Posterior cingulate gyrus (tissue), 11 donors: Measurements from ENCODE around the gene PLPP1.
A peak's percentile ranks its signal among the peaks of the same experiment; 100 is the strongest.

Experiments used
- DNase-seq, 10 donors: peaks; one replicate each; pipeline versions ENCODE4 v3.0.0 to v3.0.0-alpha.2; 2020 to 2021; ENCODE audit warnings: mixed read lengths in 3 of 10
- intact Hi-C: fragments of 100-400 bp; cut with DNase I; formaldehyde crosslinking; loops from one replicate; pipeline ENCODE4 v1.15.1; 2023

PLPP1 gene

DNA sequence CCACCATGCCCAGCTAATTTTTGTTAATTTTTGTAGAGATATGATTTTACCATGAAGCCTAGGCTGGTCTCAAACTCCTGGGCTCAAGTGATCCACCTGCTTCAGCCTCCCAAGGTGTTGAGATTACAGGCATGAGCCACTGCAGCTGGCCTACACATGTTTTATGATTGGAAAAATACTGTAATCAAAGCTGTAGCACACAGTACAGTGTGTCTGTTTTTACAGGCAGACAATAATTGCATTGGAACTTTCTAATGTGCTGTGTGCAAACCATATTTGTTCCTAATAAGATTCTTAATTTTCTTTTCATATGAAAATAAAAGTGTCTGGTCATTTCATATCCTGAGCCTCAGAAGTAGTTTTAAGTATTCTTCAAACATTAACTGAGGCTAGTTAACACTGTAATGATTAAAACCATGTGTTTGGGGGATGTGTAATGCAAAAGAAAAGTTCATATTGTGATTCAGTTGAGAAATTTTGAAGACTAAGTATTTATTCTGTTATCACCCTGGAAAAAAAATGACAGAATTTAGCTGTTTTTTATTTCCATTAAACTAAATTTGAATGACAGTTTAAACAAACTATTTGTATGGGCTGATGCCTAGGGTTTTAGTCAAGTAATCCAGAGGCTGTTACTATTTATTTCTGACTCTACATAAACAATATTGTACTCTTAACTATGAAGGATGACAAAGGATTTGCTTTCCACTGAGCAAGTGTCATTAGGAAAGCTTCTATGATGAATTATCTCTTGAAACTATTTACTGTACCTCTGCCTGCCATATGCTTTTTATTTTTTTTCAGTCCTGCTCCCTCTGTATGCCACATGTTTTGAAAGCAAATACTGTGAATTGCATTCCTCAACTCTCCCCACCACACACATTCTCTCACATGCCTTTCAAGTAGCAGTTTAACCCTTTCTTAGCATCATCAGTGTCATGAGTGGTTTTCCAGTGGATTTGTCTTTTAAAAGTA is 115.5 kb downstream of the PLPP1 start:
- DNase-seq = no peak
- intact Hi-C loops = no loop called here

GRCh38 chr5:55416306-55416705 is 118.5 kb downstream of the PLPP1 start:
- intact Hi-C loops = no loop called here
- no peak for DNase-seq

GRCh38 chr5:55415071-55415470 is 119.7 kb downstream of the PLPP1 start:
- DNase-seq = no peak
- intact Hi-C loops = no loop called here

- DNase-seq = no peak
- intact Hi-C loops = no loop called here
These were observed 121.1 kb downstream of the PLPP1 start for GRCh38 chr5:55413644-55414043.

GRCh38 chr5:55411876-55412275 is 122.9 kb downstream of the PLPP1 start:
- DNase-seq = no peak
- intact Hi-C loops = no loop called here

DNA sequence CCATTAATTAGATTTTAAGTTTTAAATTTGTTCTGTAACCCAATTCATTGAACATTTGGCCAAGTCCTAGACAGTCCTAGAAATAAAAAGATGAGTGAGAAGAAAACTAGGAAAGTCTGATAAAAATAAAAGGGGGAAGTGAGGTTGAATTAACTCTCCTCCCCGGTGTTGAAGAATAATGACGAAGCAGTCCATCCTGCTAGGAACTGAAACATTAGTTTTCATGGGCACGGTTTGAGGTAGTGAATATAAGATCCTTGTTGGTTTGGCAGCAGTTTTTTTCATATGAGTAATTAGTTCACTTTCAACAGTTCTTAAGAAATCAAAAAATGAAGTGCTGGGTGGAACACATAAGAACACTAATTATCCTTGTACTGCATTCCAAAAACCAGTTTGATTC is 123.9 kb downstream of the PLPP1 start:
- DNase-seq = no peak

DNA sequence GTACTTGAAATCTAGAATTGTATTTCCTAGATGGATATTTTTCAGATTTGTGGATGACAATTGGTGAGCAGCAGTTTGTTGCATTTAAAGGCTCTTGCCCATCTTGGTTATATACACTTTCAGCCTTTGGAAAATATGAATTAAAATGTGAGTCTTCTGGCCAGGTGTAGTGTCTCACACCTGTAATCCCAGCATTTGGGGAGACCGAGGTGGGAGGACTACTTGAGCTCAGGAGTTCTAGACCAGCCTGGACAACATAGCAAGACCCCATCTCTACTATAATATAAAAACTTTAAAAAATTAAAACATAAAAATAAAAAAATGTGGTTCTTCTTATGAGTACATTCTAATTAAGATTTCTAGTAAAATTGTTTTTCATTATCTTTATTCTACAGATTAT is 125.0 kb downstream of the PLPP1 start:
- intact Hi-C loops = loop anchor here (5.0 kb wide), 1 partner anchor 123 kb away; the partner anchor contains the start of gene PLPP1
- DNase-seq = no peak

More for the DNA sequence above, 123.9 kb downstream of the PLPP1 start:
- intact Hi-C loops = no loop called here

- no peak for DNase-seq
- intact Hi-C loops = loop anchor here (2.0 to 5.0 kb wide), 3 partner anchors 124 to 283 kb away; partner anchors contain the start of gene PLPP1
These were observed 126.8 kb downstream of the PLPP1 start for GRCh38 chr5:55407984-55408383.

DNA sequence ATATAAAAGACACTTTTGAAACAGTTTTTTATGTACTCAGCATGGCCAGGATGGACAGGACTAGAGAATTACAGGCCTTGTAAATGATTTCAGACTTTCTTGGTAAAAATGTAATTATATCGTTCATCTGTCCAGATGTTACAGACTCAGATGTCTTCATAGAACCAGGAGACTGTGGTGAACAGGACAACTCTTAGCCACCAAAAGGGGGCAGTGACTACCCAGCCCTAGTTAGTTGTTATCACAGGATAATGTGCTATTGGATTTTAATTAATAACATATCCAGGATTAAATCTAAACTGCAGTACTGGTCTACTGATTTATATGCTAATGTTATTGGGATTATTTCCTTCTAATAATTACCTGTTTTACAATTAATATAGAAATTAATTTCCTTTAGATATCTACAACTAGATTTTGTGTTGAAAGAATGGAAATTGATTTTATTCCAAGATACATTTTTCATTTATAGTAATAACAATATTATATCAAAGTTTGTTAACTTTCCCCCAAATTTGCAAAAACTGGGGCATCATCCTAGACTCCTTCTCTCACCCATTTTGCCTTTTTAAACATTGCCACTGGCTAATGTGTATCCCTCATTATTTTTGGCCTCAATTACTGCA is 127.6 kb downstream of the PLPP1 start:
- peak in 2 of 10 donors; percentile 58 to 85 for DNase-seq
- intact Hi-C loops = loop anchor here (2.0 to 5.0 kb wide), 3 partner anchors 125 to 284 kb away; partner anchors contain the start of gene PLPP1

DNA sequence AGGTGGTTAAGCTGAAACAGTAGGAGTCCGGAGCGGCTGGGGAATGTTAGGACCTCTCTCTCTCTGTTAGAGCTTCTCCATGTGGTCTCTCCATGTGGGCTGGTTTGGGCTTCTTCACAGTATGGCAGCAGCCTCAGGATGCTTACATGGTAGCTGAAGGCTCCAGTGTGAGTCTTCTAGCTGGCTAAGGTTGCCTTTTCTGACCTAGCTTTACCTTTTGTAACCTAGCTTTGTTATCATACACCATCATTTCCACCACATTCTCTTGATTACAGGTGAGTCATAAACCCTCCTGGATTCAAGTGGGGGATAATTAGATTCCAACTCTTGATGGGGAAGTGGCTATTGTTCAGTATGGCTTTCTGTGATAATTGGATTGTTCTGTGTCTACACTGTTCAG is 128.5 kb downstream of the PLPP1 start:
- intact Hi-C loops = loop anchor here (2.0 to 5.0 kb wide), 3 partner anchors 126 to 285 kb away; partner anchors contain the start of gene PLPP1

DNA sequence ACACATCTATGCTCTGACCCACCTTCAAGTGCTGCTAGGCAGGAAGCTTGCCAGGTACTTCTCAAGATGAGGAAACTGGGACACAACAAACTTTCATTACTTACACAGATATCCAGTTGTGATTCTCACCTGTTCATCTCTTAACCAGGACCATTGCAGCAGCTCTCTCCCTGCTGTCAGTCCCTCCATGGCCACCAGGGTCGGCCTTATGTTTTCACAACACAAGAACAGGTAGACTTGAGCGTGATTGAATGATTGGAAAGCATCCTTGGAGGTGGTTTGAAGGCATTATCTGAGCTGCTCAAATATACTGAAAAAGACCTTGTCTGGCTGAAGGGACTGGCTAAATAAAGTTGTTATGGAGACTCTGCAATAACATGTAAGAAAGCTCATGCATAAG is 132.6 kb downstream of the PLPP1 start:
- no peak for DNase-seq
- intact Hi-C loops = no loop called here

More for the DNA sequence above, 128.5 kb downstream of the PLPP1 start:
- DNase-seq = no peak

DNA sequence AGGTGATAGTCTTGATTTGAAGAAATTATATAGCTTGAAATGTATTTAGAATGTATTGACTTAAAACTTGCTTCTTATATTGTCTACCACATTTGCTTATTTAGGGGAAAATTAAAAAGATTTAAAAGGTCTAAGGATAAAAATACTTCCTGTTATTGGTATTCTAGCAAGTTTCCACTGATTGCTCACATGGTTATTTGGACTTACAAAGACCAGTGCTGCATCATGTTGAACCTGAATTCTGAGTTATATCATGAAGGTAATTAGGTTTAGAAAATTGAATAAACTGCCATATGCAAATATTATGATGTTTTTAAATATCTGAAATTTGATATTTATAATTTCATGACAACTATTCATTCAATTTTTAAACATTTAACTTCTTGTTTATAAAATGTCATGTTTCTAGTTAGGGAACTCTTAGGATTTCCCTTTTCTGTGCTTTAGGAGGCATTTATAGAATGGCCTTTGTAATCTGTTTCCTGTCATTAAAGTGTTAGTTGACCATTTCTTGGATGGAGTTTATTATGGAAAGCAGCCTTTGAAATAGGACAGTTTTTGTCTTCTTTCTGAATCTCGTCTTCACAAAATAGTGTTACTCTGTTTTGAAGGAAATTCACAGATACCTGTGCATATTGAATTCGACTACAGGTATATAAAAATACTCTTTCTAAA is 141.1 kb downstream of the PLPP1 start:
- intact Hi-C loops = no loop called here
- DNase-seq = no peak

DNA sequence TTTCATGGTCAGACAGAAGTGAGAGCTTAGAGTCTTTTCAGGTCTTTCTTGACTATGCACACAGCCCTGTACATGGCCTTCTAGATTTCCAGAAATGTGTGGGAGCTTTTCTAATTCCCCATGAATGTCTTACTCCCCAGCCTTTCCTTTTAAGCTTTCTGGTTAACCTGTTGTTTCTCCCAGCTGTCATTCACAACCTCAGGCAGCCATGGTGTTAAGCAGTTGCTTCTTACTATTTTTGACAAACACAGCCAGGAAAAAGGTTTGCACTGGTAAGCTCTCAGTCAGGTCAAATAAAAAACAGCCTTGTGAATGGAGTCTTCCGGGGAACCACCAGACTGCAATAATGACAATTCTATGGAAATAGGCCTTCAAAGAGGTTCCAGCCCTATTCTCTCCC is 142.1 kb downstream of the PLPP1 start:
- intact Hi-C loops = no loop called here
- DNase-seq = no peak

DNA sequence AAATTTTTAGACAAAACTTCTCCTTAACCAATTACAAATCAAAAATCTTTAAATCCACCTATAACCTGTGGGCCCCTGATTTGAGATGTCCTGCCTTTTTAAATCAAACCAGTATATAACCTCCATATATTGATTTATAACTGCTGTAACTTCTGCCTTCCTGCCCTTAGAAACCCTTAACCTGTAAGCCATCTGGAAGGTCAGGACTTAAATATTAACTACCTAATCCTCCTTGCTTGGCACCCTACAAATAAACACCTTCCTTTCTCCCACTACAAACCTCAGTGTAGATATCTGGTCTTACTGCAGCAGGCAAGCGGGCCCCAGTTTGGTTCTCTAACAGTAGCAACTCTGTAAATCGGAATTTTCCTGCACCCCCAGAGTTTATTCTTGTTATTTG is 143.1 kb downstream of the PLPP1 start:
- intact Hi-C loops = no loop called here
- no peak for DNase-seq

DNA sequence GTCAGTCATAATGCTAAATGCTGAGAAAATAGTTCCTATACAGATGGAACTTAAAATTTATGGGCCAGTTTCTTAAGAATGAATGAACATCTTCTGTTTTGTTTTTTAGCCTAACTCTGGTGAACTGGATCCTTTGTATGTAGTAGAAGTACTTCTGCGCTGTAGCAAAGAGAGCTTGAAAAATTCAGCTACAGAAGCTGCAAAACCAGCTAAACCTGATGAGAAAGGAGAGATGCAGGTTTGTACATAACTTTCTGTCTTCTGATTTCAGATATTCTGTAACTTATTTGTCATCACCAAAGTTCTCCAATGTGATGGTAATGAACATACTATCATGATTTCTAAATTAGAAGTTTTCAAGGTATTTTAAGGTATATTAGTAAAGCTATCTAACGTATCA is 146.9 kb downstream of the PLPP1 start:
- no peak for DNase-seq
- intact Hi-C loops = no loop called here

DNA sequence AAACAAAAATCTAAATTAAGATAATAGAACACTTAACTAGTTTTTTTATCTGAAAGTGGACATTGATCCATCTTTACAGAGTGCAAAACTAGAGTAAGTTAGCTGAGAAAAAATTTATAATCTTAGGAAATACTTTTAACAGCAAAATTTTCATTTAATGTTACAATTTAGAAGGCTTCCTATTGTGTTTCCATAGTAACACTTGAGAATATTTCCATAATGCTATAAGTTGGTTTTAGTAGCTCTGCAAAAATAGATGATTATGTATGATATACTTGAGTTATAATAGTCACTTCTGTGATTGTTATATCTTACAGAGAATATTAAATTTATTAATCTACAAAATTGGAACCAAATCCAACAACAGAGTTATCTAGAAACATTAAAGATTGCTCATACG is 148.4 kb downstream of the PLPP1 start:
- no peak for DNase-seq
- intact Hi-C loops = no loop called here

DNA sequence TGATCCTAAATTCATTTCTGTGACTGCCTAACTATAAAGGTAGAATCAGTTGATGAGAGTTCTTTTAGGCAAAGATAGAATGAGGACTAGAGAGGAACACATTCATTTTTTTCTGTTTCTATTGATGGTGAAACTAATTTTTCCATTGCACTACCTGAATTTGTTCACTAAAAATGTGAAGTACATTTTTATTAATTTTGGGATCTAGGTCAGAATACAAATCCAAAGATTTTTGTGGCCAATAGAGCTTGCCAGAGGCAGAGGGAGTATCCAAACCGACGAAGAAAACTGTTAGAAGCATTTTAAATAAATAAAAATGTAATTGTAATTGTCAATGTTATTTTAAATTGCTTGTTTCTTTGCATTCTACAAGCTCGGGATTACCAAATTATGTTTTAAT is 148.9 kb downstream of the PLPP1 start:
- DNase-seq = no peak
- intact Hi-C loops = no loop called here

DNA sequence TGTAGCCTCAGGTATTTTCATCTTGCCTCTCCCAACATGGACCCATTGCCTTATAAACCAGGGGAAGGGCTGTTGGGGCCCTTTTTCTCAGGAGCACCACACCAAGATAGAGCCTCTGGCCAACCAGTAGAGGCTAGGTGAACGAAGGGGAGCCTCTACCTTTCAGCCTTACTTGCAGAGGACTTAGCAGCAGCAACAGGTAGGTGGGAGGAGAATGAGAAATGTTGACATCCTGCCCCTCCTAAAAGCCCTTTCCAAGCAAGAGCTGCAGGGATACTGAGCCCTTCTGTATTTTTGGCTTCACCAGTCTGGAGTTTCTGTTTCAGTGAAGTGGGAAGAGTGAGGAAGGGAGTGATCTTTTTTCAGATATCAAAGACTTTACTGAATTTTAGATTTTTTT is 149.5 kb downstream of the PLPP1 start:
- DNase-seq = no peak
- intact Hi-C loops = no loop called here

DNA sequence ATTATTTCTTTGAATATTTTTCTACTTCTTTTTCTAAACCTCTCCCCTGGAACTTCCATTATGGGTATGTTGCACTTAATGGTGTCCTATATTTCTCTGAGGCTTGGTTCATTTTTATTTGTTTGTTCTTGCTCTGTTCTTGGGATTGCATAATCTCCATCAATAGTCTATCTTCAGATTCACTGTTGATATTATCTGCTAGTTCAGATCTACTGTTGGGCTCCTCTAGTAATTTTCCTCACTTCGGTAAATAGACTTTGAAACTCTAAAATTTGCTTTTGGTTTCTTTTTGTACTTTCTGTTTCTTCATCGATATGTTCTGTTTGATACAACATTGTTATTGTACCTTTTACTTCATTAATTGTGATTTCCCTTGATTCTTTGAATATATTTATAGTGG is 150.7 kb downstream of the PLPP1 start:
- DNase-seq = no peak
- intact Hi-C loops = no loop called here

DNA sequence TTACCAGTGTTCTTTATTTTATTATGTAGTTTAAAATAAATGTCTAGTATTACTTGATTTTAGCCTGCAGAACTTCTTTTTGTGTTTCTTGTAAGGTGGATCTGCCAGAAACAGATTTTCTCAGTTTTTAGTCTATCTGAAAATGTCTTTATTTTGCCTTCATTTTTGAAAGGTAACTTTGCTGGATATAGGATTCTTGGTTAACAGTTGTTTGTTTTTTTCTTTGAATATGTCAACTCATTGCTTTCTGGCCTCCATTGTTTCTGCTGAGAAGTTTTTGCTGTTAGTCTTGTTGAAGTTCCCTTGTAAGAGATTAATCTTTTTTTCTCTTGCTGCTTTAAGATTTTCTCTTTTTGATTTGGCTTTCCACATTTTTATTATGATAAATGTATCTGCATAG is 151.5 kb downstream of the PLPP1 start:
- intact Hi-C loops = no loop called here
- no peak for DNase-seq

GRCh38 chr5:55377810-55378209 is 157.0 kb downstream of the PLPP1 start:
- DNase-seq = no peak
- intact Hi-C loops = no loop called here
